ENCODE data around the gene NOS3.

The NOS3 gene

GRCh38 chr7:150978126-150978789 is 12.6 kb upstream of the NOS3 start, which contains the start of gene KCNH2:
Gene KCNH2 (minus strand): TSS chr7:150978321. CDS start chr7:150977913, 408 bp downstream.
- H3K9me3 ChIP-seq (ENCODE audit: control insufficient read depth, low read length) = no peaks in the 10 kb centered on the region
- peak within 1 kb of the TSS; percentile 94 for H3K4me2 ChIP-seq (ENCODE audit: low read length)
- H2AFZ ChIP-seq = peak within 1 kb of the TSS; percentile 77
- TF ChIP-seq CTCF (IDR thresholded peaks at IDR 0.05) = no peak
- no peak within 1 kb of the TSS for H3K9ac ChIP-seq
- peak within 1 kb of the TSS; percentile 61 for H3K4me3 ChIP-seq (ENCODE audit: low read depth, low read length)
- H3K4me1 ChIP-seq = peaks cover 28% of the 10 kb centered on the region
- peak within 1 kb of the TSS; percentile 99 for H3K27ac ChIP-seq
- H3K36me3 ChIP-seq (ENCODE audit: control insufficient read depth, insufficient read depth, low read length) = no peaks in the 10 kb centered on the region
- no peaks in the 10 kb centered on the region for H3K27me3 ChIP-seq (ENCODE audit: control insufficient read depth, insufficient read depth, low read length)
- no peaks in the 10 kb centered on the region for H3K79me2 ChIP-seq

- H3K9ac ChIP-seq = no peak overlapping the region
- H3K4me2 ChIP-seq (ENCODE audit: low read length) = no peak overlapping the region
- H3K27ac ChIP-seq = peak overlapping the region; percentile 95
- no peaks in the 10 kb centered on the region for H3K79me2 ChIP-seq
- no peak for TF ChIP-seq CTCF (IDR thresholded peaks at IDR 0.05)
- peak overlapping the region; percentile 77 for H2AFZ ChIP-seq
- H3K4me1 ChIP-seq = peaks cover 28% of the 10 kb centered on the region
- no peak overlapping the region for H3K4me3 ChIP-seq (ENCODE audit: low read depth, low read length)
- no peaks in the 10 kb centered on the region for H3K36me3 ChIP-seq (ENCODE audit: control insufficient read depth, insufficient read depth, low read length)
- H3K27me3 ChIP-seq (ENCODE audit: control insufficient read depth, insufficient read depth, low read length) = no peaks in the 10 kb centered on the region
- no peaks in the 10 kb centered on the region for H3K9me3 ChIP-seq (ENCODE audit: control insufficient read depth, low read length)
Observed at GRCh38 chr7:150979713-150980390, 11.0 kb upstream of the NOS3 start.

DNA sequence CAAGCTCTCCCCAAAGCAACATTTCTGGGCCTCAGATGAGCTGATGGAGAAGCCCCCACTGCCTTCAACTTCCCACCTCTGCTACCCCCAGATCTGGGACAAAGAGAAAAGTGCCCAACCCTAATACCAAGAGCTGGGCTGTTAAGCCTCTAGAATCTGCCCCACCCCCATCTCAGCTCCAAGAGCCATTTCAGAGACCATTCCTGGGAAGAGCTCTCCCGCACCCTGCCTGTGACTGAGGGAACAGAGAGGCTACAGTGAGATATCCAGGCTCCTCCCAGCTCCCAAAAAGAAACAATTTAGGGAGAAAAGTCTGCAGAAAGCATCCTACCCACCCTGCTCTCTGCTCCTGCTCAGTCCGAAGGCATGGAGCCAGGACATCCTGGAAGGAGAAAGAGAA is 10.2 kb upstream of the NOS3 start:
- no peak overlapping the region for H2AFZ ChIP-seq
- no peak overlapping the region for H3K4me3 ChIP-seq (ENCODE audit: low read depth, low read length)
- TF ChIP-seq CTCF (IDR thresholded peaks at IDR 0.05) = peak; percentile 38
- H3K27me3 ChIP-seq (ENCODE audit: control insufficient read depth, insufficient read depth, low read length) = no peaks in the 10 kb centered on the region
- H3K36me3 ChIP-seq (ENCODE audit: control insufficient read depth, insufficient read depth, low read length) = no peaks in the 10 kb centered on the region
- peaks cover 25% of the 10 kb centered on the region for H3K4me1 ChIP-seq
- H3K4me2 ChIP-seq (ENCODE audit: low read length) = no peak overlapping the region
- peak overlapping the region; percentile 95 for H3K27ac ChIP-seq
- H3K9ac ChIP-seq = no peak overlapping the region
- H3K9me3 ChIP-seq (ENCODE audit: control insufficient read depth, low read length) = no peaks in the 10 kb centered on the region
- H3K79me2 ChIP-seq = no peaks in the 10 kb centered on the region

DNA sequence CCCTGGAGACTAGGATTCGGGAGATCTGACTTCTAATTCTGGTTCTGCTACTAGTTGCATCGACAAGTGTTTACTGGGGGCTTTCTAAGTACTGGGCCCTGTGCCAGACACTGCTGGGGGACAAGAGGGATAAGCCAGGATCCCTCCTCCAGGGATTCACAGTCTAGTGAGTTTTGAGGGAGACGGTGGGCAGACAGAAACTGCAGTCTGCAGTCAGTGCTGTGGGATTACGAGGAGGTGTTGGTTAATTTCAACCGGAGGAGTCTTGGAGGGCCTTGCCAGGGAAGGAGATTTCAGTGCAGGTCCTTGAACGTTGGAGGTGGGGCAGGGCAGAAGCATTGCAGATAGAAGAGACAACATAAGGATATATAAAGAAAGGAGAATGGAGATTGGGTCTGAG is 9.2 kb upstream of the NOS3 start:
- no peak overlapping the region for H3K27ac ChIP-seq
- no peaks in the 10 kb centered on the region for H3K27me3 ChIP-seq (ENCODE audit: control insufficient read depth, insufficient read depth, low read length)
- H3K4me1 ChIP-seq = peaks cover 19% of the 10 kb centered on the region
- no peaks in the 10 kb centered on the region for H3K9me3 ChIP-seq (ENCODE audit: control insufficient read depth, low read length)
- H3K36me3 ChIP-seq (ENCODE audit: control insufficient read depth, insufficient read depth, low read length) = no peaks in the 10 kb centered on the region
- H2AFZ ChIP-seq = no peak overlapping the region
- no peak for TF ChIP-seq CTCF (IDR thresholded peaks at IDR 0.05)
- no peak overlapping the region for H3K9ac ChIP-seq
- H3K79me2 ChIP-seq = no peaks in the 10 kb centered on the region
- H3K4me2 ChIP-seq (ENCODE audit: low read length) = no peak overlapping the region
- H3K4me3 ChIP-seq (ENCODE audit: low read depth, low read length) = no peak overlapping the region
